AG04449 (cell line): ENCODE measurements around the gene SELENON.

ENCODE experiments used
- CTCF ChIA-PET: fragments of 350-600 bp; formaldehyde crosslinking; extraction: SDS; loops from one replicate; lab custom pipeline; 2021; ENCODE audit warnings: antibody characterized with exemption; lab: Yijun Ruan, JAX
- POLR2A ChIA-PET: fragments of 400-600, 350-600 bp; formaldehyde crosslinking; extraction: SDS; loops from one replicate; lab custom pipeline; 2020; ENCODE audit warnings: antibody characterized with exemption, inconsistent platforms; lab: Yijun Ruan, JAX
- DNase-seq: peaks from one replicate; pipeline ENCODE4 v3.0.0-alpha.2; 2010; ENCODE audit warnings: low read depth, low spot score
- H3K4me3 ChIP-seq: 2 replicates; pipeline ENCODE4 v1.5.1; 2011; ENCODE audit warnings: low read depth, mild to moderate bottlenecking, control low read depth, low read length
- CTCF ChIP-seq: IDR thresholded peaks from one replicate; pipeline ENCODE4 v1.5.1; 2011; ENCODE audit warnings: mild to moderate bottlenecking, moderate library complexity, low read length, control low read depth, inconsistent platforms; ENCODE audit not compliant: insufficient read depth; ENCODE audit errors: missing control alignments

SELENON gene

GRCh38 chr1:25813734-25814471, 13.9 kb downstream of the SELENON start:
- TF ChIP-seq CTCF: no peak
- CTCF ChIA-PET: interaction anchor here (1.5 to 24.7 kb wide), 4 partner anchors 9 to 202 kb away, joined by 3 to 468 read pairs (median 40); partner anchors contain the start of genes MAN1C1 and SELENON
- POLR2A ChIA-PET: no interaction called here

GRCh38 chr1:25814549-25815087, 14.6 kb downstream of the SELENON start:
- ChIA-PET CTCF (interaction anchor here (1.5 to 24.7 kb wide), 3 partner anchors 9 to 202 kb away, joined by 3 to 468 read pairs (median 4); partner anchors contain the start of gene MAN1C1), POLR2A (no interaction called here)
- no peak for TF ChIP-seq CTCF
- H3K4me3 ChIP-seq: no peak overlapping the region
- no peak for DNase-seq

More at GRCh38 chr1:25813734-25814471, 13.9 kb downstream of the SELENON start:
- no peak for DNase-seq
- no peak overlapping the region for H3K4me3 ChIP-seq

- CTCF ChIA-PET: interaction anchor here (1.5 to 24.7 kb wide), 3 partner anchors 10 to 203 kb away, joined by 3 to 468 read pairs (median 4); partner anchors contain the start of gene MAN1C1
- POLR2A ChIA-PET: interaction anchor here (0.6 kb wide), 1 partner anchor 126 kb away, joined by 3 read pairs; no protein-coding TSS in a partner anchor
These were observed 15.5 kb downstream of the SELENON start for GRCh38 chr1:25815208-25816111.

GRCh38 chr1:25816112-25816718, 16.2 kb downstream of the SELENON start:
- no peak for TF ChIP-seq CTCF
- DNase-seq: no peak
- ChIA-PET POLR2A (no interaction called here), CTCF (no interaction called here)
- H3K4me3 ChIP-seq: no peak overlapping the region

More at GRCh38 chr1:25815208-25816111, 15.5 kb downstream of the SELENON start:
- no peak for TF ChIP-seq CTCF
- no peak for DNase-seq
- no peak overlapping the region for H3K4me3 ChIP-seq

- POLR2A ChIA-PET: no interaction called here
- CTCF ChIA-PET: interaction anchor here (0.6 to 2.6 kb wide), 4 partner anchors 9 to 209 kb away, joined by 3 to 12 read pairs (median 4); no protein-coding TSS in a partner anchor
- TF ChIP-seq CTCF: no peak
- H3K4me3 ChIP-seq: no peak overlapping the region
- DNase-seq: no peak
These were observed 18.0 kb downstream of the SELENON start for GRCh38 chr1:25817840-25818501.
